Measurements from ENCODE around the gene WASF2.

DNA sequence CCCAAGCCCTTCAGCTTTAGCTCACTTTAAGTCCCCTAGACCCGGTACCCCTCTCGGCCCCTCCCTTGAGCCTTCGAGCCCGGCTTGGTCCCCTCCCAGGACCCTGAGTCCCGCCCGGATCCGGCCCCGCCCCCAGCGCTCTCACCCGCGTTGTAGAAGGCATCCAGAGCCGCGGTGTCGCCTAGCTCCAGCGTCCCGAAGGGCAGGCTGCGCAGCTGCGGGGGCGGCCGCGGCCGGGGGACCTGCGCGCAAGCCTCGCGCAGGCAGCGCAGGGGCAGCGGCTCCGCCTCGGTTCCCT is 123.9 kb downstream of the WASF2 start:
- TF ChIP-seq, protein P1, sequence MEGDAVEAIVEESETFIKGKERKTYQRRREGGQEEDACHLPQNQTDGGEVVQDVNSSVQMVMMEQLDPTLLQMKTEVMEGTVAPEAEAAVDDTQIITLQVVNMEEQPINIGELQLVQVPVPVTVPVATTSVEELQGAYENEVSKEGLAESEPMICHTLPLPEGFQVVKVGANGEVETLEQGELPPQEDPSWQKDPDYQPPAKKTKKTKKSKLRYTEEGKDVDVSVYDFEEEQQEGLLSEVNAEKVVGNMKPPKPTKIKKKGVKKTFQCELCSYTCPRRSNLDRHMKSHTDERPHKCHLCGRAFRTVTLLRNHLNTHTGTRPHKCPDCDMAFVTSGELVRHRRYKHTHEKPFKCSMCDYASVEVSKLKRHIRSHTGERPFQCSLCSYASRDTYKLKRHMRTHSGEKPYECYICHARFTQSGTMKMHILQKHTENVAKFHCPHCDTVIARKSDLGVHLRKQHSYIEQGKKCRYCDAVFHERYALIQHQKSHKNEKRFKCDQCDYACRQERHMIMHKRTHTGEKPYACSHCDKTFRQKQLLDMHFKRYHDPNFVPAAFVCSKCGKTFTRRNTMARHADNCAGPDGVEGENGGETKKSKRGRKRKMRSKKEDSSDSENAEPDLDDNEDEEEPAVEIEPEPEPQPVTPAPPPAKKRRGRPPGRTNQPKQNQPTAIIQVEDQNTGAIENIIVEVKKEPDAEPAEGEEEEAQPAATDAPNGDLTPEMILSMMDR (IDR thresholded peaks at IDR 0.05; ENCODE audit: low read length) = no peak
- no peak for TF ChIP-seq EZH2 (IDR thresholded peaks at IDR 0.05; ENCODE audit: borderline replicate concordance, low read length)

All from OCI-LY1 (cell line).